Measurements from ENCODE around the gene FAM222B.
"Not testable (repeated sequence)": the region's sequence is repeated elsewhere in the genome, so short reads cannot be mapped to it uniquely, and the experiment has no call there.

FAM222B gene

DNA sequence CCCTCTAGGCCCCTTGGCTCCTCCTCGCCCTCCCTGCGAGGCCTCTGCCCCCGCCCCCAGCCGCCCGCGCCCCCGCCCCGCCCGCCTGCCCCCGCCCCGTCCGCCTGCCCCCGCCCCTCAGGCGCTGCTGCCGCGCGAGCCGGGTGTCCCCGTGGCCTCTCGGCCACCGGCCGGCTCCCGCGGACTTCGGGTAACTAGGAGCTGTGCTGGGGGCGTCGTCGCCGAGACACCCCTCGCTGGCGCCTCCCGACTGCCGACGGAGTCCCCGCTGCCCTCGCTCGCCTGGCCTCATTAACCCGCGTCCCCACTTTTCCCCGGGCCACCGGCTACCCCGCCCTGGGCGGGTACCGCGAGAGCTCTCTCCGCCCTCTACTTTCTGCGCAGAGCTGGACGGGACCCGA lies 116.4 kb downstream of the FAM222B start, which contains the start of gene TLCD1:
Gene TLCD1 (minus strand): TSS at position 8 of the 401 bp plus-strand sequence. CDS start 136 bp downstream, outside the sequence.
- peak; percentile 75 for DNase-seq

DNA sequence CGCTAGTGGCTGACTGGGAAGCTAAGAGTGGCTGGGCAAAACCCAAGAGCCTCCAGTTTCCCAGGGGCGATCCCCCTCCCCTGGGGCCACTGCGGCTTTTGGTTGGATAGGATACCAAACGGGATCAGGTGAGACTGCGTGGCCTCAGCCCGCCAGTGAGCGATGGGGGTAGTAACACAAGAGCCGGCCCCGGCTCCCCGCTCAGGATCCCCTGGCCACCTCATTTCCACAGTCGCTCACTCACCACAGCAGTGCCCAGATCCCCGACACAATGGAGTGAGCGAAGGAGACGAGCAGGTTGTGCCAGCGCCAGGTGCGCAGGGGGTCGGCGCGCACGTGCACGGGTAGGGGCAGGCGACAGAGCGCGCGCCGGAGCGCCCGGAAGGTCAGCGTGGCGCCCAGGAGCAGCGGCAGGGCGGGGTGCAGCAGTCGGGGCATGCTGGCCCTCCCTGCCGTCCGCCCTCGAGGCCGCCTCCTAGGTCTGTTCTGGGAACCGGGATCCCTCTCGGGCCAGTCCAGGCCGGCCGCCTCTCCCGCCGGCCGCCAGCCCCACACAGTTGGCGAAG lies 116.8 kb downstream of the FAM222B start:
- no peak for DNase-seq

DNA sequence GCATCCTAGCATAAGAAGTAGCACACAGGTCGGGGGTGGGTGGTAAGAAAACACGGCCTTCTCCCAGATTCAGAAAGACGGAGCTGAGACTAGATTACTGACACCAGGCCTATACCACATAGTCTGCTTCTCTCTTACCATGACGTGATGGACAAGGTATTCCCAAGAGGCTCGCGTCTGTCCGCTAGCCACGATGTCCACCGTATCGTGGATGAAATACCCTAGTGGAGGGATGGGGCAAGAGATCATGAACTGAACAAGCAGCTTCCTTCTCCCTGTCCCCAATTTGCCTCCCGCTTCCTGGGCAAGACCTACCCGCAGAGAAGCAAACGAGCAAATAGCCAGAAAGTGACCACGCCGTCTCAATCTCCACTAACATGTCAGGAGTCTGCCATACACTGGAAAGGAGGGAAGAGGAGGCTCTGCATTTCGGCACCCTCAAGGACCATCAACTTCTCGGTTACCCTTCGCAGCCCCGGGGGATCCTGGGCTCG lies 117.4 kb downstream of the FAM222B start:
- no peak for DNase-seq

DNA sequence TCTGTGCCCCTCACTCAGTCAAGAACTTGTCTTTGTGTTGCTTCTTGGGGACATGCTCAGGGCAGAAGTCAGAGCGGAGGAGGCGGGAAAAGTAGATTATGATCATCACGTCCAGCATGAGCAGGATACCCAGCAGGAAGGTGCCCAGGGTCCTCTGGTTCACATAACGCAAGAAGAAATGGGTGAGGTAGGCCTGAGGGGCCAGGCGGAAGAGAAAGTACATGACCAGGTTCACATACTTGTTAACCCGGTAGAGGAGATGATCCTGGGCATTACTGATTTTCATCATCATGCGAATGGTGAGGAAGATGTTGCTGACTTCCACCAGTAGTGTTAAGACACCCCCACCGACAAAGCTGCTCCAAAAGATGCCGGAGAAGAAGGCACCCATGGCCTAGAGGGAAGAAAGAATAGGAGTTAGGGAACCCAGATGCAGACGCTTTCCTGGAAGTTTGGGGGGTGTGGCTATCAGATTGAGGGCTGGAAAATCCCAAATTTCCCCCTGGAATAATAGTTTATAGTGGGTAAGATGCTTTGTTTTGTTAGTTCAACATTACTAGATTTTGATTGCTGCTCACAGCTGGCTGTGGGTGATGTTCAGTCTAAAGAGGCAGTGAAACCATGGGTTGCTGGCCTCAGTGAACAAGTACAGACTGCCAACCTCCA lies 118.0 kb downstream of the FAM222B start:
- no peak for DNase-seq

DNA sequence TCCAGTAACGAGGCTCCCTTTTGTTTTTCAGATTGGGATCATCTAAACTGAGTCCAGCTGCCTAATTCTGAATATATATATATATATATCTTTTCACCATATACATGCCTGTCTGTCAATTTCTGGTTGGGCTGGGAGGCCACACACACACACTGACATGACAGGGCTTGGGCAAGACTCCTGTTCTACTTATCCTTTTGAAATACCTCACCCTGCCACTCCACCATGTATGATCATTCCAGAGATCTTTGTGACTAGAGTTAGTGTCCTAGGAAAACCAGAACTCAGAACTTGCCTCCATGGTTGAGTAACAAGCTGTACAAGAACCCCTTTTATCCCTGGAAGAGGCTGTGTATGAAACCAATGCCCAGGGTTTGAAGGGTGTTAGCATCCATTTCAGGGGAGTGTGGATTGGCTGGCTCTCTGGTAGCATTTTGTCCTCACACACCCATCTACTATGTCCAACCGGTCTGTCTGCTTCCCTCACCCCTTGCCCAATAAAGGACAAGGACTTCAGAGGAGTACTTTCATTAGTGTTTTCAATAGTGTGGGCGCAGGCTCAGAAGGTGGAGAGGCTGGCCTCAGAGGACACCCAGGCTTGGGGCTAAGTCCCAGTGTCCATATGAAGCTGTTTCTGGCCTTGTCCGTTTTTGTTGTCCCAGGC lies 118.6 kb downstream of the FAM222B start:
- not testable (repeated sequence) for DNase-seq

DNA sequence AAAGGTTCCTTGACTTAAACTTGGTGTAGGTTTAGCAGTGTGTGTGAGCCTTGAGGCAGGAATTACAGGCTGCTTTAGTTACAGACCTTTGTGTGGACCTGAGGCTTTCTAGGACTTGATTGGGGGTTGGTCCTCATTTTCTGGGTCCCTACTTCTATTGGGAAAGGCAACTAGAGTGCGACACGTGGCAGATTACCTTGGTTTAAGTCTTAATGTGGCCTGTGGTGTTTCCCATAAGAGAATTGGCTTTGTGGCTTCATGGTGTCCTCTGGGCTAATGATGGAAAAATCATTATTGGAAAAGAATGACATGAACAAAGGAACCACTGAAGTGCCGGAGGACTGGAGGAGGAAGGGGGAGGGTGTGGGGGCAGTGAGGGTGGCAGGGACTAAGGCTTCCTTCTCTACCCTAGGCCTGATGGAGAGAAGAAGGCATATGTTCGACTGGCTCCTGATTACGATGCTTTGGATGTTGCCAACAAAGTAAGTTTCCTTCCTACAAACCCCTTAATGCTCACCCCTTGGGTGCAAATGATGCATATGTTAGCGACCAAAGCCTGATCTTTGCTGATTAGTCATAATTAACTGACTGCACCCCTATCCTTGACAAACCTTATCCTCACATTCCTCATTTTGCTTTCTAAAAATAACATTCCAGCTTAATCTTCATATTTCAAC lies 119.3 kb downstream of the FAM222B start:
- no peak for DNase-seq

DNA sequence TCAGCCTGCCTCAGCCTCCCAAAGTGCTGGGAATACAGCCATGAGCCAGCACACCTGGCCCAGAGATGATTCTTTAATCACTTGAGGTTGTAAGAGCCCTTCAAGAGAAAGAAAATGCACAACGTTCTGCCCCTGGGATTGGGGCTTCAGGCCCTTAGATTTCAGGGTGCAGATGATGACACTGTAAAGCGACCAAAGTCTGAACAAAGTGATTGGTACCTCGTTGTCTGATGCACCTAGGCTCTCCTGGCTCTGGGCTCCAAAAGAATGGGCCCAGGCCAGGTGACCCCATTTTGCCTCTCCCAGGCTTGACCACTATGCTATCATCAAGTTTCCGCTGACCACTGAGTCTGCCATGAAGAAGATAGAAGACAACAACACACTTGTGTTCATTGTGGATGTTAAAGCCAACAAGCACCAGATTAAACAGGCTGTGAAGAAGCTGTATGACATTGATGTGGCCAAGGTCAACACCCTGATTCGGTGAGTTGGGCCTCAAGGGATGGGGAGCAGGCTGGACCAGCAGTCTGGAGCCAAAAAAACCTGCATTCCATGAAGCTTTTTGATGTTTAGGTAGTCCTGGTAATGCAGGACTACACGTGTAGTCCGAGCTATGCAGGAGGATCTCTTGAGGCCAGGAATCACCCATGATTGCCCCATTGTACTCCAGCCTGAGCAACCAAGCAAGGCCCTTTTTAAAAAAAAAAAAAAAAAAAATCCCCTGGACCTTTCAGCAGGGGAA lies 120.0 kb downstream of the FAM222B start:
- no peak for DNase-seq

DNA sequence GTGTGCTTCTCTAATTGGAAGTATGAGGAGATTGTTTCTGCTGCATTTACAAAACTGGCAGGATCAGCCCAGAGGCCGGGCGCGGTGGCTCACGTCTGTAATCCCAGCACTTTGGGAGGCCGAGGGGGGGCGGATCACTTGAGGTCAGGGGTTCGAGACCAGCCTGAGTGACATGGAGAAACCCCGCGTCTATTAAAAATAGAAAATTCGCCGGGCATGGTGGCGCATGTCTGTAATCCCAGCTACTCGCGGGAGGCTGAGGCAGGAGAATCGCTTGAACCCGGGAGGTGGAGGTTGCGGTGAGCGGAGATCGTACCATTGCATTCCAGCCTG lies 121.6 kb downstream of the FAM222B start:
- not testable (repeated sequence) for DNase-seq

DNA sequence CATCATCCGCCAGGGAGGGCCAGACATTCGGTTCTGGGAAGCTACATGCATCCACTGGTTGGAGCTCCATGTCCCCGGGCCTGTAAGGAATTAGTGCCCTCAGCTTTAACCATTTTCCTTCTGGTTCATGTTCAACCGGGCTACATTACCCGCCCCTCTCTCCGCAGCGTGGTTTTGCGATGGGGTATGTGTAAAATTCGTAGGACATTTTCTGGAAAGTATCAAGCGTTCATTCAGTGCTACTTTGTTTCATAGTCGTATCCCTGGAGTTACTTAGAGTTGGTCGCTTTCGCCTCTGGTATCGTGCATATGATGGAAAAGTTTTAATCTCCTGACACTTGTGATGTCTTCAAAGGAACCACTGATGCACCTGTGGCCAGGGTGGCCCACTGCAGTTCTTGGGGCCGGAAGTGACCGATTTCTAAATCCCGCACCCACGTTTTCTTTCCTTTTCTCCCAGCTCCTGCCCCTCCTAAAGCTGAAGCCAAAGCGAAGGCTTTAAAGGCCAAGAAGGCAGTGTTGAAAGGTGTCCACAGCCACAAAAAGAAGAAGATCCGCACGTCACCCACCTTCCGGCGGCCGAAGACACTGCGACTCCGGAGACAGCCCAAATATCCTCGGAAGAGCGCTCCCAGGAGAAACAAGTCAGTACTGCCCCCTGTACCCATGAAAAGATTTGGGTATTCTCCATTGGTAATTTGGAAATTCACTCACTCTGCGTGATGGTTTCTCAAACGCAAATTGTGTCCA lies 122.2 kb downstream of the FAM222B start:
- no peak for DNase-seq

DNA sequence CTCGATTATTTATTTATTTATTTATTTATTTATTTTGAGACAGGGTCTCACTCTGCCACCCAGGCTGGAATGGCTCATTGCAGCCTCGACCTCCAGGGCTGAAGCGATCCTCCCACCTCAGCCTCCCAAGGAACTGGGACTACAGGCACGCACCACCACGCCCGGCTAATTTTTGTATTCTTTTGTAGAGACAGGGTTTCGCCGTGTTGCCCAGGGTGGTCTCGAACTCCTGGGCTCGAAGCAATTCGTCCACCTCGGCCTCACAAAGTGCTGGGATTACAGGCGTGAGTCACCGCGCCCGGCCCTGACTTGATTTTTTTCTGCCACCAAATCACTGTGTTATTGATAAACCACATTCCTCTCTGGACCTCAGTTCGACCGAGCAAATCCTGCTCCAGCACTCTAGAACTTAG lies 123.6 kb downstream of the FAM222B start:
- DNase-seq: no peak

DNA sequence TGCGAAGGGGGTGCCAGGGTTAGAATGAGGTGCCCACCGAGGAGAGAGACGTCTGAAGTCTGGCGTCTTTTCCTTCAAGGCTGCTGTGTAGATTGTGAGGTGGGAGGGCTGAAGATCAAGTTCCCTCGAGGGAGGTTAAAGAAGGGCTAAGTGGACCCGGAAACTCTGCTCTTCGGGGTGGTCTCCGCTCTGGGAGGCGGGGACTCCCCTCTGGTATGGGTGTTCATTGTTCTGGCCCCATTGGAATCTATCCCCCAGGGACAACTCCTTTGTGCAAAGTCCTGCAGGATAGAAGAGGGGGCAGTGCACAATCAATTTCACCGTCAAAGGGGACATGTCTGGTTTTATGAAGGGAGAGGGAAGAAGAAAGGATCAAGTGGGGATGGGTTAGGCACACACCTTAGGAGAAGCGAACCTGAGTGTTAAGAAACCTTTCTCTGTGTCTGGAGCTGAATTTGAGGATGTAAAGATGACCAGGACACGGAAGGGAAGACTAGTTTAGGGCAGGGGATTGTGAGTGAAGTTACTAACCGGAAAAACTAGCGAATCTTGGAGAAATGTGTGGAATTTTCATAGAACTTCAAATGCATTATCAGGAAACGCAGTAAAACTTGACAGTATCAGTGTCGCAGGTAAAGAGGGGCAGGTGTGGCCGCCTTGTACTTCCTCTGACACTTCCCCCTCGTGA lies 124.1 kb downstream of the FAM222B start:
- no peak for DNase-seq

DNA sequence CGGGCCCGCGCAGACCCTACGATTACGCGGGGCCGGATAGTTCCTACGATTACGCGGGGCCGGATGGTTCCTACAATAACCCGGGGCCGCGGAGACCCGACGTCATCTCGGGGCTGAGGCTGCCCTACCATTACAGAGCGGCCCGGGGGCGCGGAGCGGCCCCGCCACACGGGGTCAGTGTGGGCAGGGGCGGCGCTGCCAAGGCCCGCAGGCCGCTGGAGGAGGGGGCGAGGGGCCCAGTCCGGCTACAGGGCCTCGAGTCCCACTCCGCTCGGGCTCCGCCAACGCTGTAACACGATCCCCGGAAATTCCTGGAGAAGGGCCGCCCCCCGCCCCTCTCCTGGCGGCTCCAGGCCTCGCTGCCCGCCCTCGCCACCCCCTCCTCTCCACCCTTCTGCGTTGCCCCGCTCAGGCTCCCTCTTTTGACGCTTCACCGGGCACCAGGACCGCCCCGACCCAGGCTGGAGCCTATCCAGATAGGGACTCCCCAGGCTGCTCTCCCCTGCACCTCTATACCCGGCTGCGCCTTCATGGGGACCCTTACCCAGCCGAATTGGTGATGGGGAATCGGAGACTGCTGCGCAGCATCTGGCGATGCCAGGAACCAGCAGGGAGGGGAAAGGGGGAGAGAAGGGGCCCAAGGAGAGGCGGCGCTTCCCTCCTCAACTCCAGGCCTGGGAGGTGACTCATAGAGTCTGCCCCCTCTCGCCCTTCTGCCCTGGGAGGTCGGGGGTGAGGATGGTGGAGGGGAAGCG lies 124.8 kb downstream of the FAM222B start, which contains the start of gene RAB34:
Gene RAB34 (minus strand): TSS at position 291 of the 755 bp plus-strand sequence. CDS start 602 bp downstream, outside the sequence.
- peak; percentile 23 for DNase-seq

DNA sequence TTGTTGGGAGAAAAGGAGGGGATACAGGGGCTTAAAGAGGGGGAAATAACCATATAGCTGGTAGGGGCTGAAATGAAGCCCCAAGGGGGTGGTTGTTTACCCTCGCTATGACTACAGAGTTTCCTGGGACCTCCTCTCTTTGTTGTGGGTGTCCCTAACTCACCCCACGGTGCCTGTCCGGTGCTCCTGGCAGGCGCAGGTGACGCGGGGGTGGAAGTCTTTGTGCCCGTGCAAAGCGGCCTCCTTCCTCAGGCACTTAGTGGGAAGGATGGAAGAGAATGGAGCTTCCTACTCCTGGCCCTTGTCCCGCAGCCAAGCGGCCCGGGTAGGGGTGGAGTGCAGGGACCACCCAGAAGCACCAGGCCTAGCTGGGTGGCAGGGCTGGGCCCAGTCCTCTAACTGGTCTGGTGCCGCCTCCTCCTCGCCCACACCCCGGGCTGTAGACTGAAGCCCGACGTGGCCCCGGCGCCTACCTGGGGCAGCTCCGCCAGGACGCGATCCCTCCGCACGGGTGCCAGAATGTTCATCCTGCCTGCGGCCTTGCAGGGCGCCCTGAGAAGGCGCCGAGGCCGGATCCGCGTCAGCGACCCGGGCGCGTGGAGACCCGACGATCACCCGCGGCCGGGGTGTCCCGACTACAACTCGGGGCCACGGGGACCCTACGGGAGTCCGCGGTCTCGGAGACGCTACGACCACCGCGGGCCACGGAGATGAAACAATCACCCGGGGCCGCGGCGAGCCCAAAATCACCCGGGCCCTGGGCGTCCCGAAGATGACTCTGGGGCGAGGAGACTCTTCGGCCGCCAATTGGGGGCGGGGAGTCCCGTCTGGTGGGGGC lies 125.6 kb downstream of the FAM222B start:
- DNase-seq: no peak

DNA sequence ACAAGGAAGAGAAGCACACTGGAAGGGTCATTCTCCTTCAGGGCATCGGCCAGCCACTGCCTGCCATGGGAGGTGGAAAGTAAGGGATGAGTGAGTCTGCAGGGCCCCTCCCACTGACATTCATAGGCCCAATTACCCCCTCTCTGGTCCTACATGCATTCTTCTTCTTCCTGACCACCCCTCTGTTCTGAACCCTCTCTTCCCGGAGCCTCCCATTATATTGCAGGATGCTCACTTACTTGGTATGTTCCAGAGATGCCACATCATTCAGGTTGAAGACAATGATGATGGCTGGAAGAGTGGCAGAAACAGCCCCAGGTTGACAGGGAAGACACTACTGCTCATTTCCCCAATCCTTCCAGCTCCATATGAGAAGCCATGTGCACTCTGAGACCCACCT lies 127.4 kb downstream of the FAM222B start:
- no peak for DNase-seq

DNA sequence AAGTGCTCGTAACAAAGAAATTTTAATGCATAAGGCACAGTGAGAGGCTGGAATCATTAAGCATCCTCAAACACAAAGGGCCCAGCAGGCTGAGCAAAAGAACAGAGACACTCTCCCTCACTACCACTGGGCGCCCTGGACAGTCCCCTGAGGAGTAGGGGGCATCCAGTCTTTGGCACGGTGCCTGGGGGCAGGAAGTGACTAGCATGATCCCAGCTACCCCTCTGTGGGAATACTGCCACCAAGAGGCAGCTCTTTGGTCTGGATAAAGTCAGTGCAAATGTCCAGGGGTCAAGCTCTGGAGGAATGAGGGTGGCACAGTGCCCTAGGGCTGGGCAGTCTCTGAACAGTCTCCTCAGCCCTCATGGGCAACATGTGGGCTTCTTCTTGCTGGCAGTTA lies 128.3 kb downstream of the FAM222B start:
- no peak for DNase-seq

DNA sequence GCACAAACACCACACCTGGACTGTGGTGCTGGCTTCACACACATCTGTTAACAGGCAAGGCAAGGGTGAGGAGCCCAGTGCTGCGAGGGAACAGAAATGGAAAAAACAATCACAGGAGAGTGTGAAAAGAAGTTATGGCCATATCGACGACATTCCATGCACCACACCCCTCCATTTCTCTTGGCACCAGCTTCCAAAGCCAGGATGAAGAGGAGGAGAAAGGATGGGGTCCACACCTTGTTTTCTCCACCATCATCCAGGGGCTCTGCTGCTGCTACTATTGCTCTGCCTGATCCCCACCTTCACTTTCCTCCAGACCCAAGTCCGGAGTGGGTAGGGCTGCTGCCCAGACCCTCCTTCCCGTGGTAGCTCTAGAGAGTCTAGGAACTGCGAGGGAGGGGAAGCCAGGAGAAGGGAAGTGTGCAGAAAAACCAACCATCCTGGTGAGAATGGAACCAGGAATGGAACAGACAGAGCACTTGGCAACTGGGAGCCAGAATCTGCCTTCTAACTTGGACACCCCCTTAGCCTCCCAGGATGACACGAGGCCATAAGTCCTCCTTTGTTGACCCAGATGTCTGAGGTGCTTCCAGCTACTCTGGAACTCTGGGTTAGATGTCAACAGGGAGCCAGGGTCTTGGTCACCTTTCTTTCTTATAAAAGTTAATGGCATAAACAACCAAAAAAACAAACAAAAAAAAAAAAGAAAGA lies 129.7 kb downstream of the FAM222B start:
- DNase-seq: no peak

DNA sequence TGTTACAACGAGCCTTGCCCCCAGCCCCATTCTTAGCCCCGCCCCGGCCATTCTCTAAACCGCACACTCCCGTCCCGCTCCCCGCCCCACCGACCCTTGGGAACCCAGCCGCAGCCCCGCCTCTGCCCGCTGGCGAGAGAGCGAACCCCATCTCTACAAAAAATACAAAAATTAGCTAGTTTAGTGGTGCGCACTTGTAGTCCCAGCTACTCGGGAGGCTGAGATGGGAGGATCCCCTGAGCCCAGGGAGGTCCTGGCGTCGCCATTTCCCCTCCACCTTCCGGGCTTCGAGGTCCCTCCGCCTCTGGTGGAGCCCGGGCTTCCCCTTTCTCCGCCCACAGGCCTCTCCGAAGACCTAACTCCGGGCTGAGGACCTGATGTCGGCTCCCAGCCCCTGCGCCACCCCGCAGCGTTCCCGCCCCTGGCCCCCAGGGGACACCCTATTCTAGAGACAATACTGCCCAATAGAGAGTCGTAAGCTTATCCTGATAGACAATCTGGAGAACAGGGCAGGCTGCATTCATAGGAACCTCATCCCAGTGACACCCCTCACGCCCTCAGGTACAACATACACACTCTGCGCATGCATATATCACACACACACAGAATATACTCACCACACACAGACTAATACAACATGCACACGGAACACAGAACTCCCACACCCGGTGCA lies 130.4 kb downstream of the FAM222B start:
- DNase-seq: peak; percentile 74

DNA sequence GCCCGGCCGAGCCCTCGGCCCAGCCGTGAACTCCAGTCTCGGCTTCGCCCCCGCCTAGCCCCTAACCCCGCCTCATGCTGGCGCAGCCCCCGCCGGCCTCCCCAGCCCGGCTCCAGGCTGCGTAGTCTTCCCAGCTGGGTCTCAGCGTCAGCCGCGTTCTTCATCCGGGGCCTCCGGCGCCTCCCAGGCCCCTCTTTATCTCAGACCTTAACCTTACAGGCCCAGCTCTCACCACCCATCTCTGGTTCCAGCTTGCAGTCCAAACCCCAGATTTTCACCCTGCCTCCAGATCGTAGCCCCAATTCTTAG lies 130.9 kb downstream of the FAM222B start, which contains the start of gene PROCA1:
Gene PROCA1 (minus strand): TSS at position 166 of the 309 bp plus-strand sequence. CDS start 228 bp downstream, outside the sequence.
- no peak for DNase-seq

All from CD4-positive, alpha-beta T cell treated with Interleukin-17A for 4 hours (primary cell).